ENCODE data around the gene EEF1A2.
A peak's percentile ranks its signal among the peaks of the same experiment; 100 is the strongest.

The EEF1A2 gene

GRCh38 chr20:63469713-63470101, 29.2 kb downstream of the EEF1A2 start:
- no peak for DNase-seq (ENCODE audit: low read depth, low spot score)

DNA sequence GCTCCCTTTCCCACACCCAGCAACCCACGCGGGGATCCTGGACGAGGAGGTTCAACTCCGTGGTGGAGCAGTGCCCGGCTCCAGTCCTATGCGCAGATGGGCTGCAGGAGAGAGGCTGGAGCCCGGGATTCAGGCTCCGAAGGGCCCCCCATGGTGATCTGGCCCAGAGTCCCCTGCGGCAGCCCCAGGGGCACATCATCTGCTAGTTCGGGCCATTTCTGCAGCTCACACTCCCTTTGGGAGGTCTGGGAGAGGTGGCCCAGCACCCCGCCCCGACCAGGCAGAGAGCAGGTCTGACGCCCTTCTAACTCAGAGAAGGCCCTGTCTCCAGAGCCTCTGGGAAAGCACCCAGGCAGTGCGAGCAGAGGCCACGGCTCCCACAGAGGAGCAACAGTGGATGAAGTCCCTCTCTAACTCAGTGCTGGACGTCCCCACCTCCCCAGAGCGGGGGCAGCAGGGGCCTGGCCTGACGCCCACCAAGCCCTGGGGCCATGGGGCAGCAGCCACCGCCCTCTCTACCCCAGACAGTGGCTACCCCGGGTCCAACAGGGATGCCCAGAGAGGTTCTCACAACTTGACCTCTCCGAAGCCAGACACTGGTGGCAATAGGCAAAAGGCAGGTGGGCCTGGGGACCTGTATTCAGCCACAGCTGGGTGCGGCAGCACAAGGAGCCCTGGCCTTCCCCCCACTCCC, 29.7 kb downstream of the EEF1A2 start:
- no peak for DNase-seq (ENCODE audit: low read depth, low spot score)

DNA sequence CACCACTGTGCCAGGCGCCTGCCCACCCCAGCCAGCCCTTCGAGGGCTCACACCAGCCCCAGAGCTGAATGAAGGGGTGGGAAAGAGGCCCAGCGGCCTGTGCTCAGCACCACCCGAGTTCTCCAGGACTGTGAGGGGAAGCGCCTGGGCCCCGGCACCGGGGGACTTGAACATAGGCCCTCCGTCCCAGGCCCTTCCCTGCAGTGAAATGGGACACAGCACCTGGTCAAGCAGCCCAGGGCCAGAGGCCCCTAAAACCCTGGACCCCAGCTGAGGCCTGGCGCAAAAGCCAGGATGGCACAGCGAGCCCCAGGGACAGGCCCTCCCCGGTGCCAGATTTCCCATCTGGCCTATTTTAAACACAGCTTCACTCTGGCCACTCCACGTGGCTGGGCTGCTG, 30.5 kb downstream of the EEF1A2 start:
- DNase-seq (ENCODE audit: low read depth, low spot score), result no peak

DNA sequence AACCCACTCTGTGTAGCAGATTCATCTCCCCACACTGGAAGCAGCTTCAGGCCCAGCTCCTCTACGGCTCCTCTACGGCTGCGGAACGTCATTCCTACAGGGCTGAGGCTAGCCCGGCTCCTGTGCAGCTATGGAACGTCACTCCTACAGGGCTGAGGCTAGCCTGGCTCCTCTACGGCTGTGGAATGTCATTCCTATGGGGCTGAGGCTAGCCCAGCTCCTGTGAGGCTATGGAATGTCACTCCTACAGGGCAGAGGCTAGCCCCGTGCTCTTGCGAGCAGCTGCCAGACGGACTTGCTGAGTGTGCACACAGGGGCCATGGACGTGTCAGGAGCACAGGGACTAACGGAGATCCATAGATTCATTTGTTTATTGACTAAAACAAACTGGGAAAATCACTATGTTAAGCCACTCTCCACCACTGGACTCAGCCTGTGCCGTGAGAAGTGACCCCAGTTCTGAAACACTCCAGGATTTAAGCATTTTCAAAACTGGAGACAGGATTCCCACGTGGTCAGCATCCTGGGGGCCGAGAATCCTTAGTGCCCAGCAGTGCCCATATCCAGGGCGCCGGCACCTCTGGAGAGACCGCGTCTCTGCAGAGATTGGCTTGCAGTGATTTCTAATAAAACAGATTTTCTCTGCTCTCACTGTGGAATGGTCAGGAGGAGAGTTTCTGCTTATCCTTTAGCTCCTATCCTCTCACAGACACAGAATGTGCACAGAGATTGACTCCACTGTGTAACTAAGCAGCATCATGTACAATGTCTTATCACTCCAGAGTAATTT, 31.4 kb downstream of the EEF1A2 start:
- DNase-seq (ENCODE audit: low read depth, low spot score), result no peak

DNA sequence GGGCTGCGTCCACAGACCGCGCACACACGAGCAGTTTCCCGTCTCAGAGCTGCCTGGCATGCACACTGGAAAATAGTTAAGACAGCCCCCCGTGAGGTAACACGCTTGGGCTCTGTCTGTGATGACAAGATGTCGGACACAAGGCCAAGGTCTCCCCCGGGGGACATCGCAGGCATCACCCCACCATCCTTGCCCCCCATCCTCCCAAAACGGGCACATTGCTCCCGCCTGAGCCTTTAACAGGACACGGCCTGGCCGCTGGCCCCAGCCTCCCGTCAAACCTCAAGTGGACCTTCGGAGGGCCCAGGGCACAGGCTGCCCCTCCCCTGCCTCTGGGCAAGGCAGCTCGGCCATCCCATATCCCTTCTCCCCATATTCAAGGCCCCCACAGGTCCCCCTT, 32.0 kb downstream of the EEF1A2 start:
- no peak for DNase-seq (ENCODE audit: low read depth, low spot score)

DNA sequence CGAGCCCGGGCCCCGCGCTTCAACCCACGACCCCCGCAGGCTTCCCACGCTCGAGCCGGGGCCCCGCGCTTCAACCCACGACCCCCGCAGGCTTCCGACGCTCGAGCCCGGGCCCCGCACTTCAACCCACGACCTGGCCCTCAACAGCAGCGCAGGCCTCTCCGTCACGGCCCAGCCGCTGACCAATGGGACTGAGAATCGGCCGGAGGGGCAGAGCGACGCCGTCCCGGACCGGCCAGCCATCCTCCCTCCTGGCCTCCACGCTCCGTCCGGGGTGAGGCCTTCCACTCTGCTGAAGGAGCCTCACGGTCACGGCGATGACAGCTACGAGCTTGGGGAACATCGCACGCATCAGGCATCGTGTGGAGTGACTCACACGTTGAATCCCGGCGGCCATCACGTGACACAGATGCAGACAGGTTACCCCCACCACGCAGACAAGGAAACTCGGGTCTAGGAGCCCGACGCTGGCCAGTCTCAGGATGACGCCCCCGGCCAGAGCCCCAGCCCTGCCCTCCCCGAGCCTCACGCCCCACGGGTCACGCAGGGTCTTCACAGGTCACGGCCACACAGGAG, 32.5 kb downstream of the EEF1A2 start:
- no peak for DNase-seq (ENCODE audit: low read depth, low spot score)

- no peak for DNase-seq (ENCODE audit: low read depth, low spot score)
Observed at GRCh38 chr20:63465380-63466249, 33.3 kb downstream of the EEF1A2 start.

DNA sequence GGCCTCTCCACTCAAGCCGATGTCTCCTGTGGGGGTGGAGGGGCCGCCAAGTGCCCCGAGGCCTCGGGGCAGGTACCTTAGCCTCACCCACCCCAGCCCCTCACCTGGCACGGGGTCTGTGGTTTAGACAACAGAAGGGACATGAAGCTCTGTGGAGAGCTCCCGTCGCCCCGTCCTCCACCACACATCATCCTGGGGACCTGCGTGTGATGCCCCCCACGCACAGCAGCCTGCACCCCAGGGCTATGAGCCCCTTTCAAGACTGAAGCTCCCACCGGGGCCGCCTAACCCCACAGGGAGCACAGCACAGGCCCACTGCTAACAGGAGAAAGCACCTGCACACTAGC, 34.6 kb downstream of the EEF1A2 start:
- no peak for DNase-seq (ENCODE audit: low read depth, low spot score)

GRCh38 chr20:63463400-63464288, 35.2 kb downstream of the EEF1A2 start:
- no peak for DNase-seq (ENCODE audit: low read depth, low spot score)

- DNase-seq (ENCODE audit: low read depth, low spot score), result no peak
Observed at GRCh38 chr20:63462244-63462643, 36.6 kb downstream of the EEF1A2 start.

DNA sequence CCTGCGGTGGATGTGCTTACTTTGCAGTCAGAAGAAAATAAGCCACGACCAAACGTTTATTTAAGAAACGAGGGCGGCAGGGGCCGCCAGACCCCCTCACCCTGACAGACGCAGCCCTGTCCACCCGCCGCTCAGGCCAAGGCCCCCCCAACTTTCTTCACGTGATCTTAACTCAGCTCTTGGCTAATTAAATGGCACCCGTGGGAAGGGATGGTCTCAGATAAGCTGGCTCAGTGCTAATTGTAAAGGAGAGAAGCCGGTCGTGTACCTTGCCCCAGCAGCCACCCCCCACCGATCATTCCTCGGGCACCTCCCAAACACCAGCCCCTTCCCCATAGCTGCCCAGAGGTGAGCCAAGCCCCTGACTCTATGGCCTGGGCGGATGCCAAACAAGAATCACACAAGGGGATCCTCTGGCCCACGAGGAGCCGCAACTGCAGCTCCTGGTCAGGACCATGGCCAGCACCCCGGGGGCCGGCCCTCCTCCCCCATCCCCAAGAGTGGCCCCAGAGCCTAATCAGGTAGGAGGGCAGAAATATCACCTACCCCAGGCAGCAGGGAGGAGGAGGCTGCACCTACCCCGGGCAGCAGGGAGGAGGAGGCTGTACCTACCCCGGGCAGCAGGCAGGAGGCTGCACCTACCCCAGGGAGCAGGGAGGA, 37.6 kb downstream of the EEF1A2 start:
- DNase-seq (ENCODE audit: low read depth, low spot score), result peak; percentile 39

DNA sequence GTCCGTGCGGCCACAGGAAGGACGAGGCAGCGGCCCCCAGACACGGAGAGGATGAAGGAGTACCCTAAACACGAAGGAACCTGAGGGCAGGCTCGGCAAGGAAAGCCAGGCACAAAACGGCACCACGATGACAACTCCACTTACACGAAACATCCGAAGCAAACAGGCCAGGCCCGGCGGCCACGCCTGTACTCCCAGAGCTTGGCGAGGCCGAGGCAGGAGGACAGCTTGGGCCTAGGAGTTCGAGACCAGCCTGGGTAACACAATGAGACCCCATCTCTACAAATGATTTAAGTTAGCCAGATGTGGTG, 39.9 kb downstream of the EEF1A2 start:
- DNase-seq (ENCODE audit: low read depth, low spot score), result no peak

DNA sequence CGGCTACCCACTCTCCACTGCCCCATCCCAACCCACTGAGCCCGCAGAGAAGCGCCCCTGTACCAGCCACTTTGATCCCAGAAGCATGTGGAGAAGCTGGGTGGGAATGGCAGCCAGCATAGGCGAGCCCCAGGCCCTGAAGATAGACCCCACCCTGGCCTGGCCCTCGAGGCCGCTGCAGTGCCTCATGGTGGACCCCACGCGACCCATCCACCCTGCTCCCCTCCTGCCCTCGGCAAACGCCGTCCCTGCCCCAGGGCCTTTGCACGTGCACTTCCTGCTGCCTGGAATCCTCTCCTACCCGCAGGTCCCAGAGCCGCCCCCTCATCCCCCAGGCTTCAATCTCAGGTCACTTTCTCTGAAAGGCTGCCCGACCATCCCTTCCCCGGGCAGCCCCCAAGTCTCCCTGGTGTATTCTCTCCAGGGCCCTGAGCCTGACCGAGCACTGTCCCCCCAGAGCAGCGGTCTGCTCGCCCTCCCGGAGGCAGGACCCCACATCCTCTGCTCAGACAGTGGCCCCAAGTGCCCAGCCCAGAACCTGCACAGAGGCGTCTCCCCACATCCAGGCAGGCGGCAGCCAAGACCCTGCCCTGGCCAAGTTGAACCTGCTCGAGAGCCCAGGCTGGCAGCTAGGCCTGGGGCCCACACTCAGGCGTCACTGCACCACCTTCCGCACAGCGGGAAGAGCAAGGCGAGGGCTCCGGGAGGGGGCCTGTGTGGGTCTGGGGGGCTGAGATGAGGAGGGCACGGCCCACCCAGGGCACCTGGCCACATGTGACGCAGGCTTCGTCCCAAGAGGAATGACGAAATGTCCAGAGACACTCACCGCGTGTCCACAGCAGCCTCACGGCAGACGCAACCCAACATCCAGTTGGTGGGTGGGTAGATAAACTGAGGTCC, 40.5 kb downstream of the EEF1A2 start:
- DNase-seq (ENCODE audit: low read depth, low spot score), result no peak

GRCh38 chr20:63457737-63458136, 41.1 kb downstream of the EEF1A2 start:
- DNase-seq (ENCODE audit: low read depth, low spot score), result peak; percentile 48

- no peak for DNase-seq (ENCODE audit: low read depth, low spot score)
Observed at GRCh38 chr20:63456429-63457284, 42.2 kb downstream of the EEF1A2 start.

DNA sequence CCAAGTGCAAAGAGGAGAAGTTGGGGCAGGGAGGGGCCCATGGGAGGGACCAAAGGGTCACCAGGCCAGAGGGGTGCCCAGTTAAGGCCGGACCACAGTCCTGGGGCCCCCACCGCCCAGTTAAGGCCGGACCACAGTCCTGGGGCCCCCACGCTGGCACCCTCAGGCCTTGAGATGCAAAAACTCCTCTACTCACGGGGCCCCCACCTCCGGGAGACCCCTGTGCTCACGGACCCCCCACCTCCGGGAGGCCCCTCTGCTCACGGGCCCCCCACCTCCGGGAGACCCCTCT, 43.4 kb downstream of the EEF1A2 start:
- DNase-seq (ENCODE audit: low read depth, low spot score), result no peak

DNA sequence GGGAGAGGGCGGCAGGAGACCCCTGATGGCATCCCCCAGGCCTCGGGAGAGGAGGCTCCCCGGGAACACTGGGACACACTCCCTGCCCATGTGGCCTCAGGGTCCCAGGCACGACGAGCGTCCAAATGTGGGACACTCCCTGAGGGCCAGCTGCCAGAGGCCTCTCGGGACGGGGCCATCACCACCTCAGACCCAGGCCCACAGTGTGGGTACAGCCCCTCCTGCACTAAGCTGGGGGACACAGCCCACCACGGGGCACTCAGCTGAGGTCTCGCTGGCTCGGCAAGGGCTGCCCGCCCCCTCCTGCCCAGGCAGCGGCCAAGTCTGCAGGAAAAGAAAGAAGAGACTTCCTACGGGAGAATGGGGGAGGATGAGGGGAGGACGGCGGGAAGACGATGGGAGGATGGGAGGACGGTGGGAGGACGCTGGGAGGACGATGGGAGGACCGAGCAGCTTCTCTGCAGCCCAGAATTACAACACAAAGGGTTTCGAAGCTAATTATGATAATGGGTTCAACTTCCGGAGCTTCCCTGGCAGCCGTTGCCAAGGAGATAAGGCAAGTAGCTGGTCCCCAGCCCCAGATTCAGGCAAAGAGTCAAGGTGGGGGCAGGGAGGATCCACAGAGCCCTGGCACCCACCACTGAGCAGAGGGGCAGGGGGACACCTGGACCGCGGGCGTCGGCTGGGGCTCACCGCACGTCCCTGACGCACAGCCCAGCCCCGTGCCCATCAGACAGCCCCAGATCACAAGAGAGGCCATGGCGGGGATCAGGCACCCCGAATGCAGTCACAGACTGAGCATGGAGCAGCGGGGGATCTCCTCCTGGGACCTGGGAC, 43.9 kb downstream of the EEF1A2 start:
- DNase-seq (ENCODE audit: low read depth, low spot score), result no peak
